ENCODE measurements around the gene CORO1A.

DNA sequence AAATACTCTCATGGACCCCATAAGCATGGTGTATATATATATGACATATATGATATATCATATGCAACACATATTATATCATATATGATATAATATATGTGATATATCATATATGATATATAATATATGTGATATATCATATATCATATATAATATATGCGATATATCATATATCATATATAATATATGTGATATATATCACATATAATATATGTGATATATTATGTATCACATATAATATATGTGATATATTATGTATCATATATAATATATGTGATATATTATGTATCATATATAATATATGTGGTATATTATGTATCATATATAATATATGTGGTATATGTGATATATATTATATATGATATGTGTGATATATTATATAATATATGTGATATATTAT, 38.5 kb upstream of the CORO1A start:
- TF ChIP-seq, protein P1, sequence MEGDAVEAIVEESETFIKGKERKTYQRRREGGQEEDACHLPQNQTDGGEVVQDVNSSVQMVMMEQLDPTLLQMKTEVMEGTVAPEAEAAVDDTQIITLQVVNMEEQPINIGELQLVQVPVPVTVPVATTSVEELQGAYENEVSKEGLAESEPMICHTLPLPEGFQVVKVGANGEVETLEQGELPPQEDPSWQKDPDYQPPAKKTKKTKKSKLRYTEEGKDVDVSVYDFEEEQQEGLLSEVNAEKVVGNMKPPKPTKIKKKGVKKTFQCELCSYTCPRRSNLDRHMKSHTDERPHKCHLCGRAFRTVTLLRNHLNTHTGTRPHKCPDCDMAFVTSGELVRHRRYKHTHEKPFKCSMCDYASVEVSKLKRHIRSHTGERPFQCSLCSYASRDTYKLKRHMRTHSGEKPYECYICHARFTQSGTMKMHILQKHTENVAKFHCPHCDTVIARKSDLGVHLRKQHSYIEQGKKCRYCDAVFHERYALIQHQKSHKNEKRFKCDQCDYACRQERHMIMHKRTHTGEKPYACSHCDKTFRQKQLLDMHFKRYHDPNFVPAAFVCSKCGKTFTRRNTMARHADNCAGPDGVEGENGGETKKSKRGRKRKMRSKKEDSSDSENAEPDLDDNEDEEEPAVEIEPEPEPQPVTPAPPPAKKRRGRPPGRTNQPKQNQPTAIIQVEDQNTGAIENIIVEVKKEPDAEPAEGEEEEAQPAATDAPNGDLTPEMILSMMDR (IDR thresholded peaks at IDR 0.05; ENCODE audit: poor library complexity), result no peak
- TF ChIP-seq EZH2phosphoT487 (IDR thresholded peaks at IDR 0.05; ENCODE audit: low read depth, severe bottlenecking, unreplicated experiment), result no peak
